PC-3 (cell line): ENCODE measurements around the gene LMBR1. TPM values are rescaled to one million over a fixed set of nuclear protein-coding genes. Genes with fewer than 3 reads are reported as not detected.

Experiments used
- ATAC-seq: fragments of 200-7000 bp; cut with Tn5 transposase; 2 replicates; pipeline ENCODE4 v1.9.1; 2020; ENCODE audit warnings: mild to moderate bottlenecking, moderate library complexity
- Bru-seq: library from RNA; stranded (reverse); fragments of 400-500 nt; gene quantifications from one replicate; lab custom pipeline; 2021; lab: Mats Ljungman, UMichigan
- BruChase-seq, 2 experiments: library from RNA; stranded (reverse); fragments of 400-500 nt; gene quantifications; one replicate each; lab custom pipeline; 2021; lab: Mats Ljungman, UMichigan
- BruUV-seq: library from RNA; stranded (reverse); fragments of 400-500 nt; replicated peaks from 2 replicates; lab custom pipeline; 2021; lab: Mats Ljungman, UMichigan
- CTCF ChIA-PET: fragments of 300-600 bp; sonication (Branson Sonifier 250); formaldehyde crosslinking; loops from one replicate; lab custom pipeline; 2022; ENCODE audit warnings: antibody characterized with exemption; lab: Charles Lee
- POLR2A ChIA-PET: fragments of 300-600 bp; sonication (Branson Sonifier 250); formaldehyde crosslinking; loops from one replicate; lab custom pipeline; 2022; ENCODE audit warnings: antibody characterized with exemption; ENCODE audit not compliant: unreplicated experiment; lab: Charles Lee
- DNase-seq: peaks from one replicate; pipeline ENCODE4 v3.0.0-alpha.2; 2015
- H2AFZ ChIP-seq: fragments of 300-600 bp; sonication (generic); 2 replicates; pipeline ENCODE4 v1.6.0; 2016; ENCODE audit warnings: antibody characterized with exemption, low read length
- H3F3A ChIP-seq: fragments of 300-600 bp; sonication (generic); one replicate; pipeline ENCODE4 v1.6.0; 2017; ENCODE audit warnings: antibody characterized with exemption, low read length, control low read depth, mild to moderate bottlenecking; ENCODE audit not compliant: unreplicated experiment
- H3K27ac ChIP-seq: fragments of 300-600 bp; sonication (generic); 2 replicates; pipeline ENCODE4 v1.5.1; 2016; ENCODE audit warnings: mild to moderate bottlenecking, low read length
- H3K27me3 ChIP-seq: fragments of 300-600 bp; sonication (generic); 2 replicates; pipeline ENCODE4 v1.6.1; 2016; ENCODE audit warnings: low read length, mixed read lengths
- H3K36me3 ChIP-seq: fragments of 300-600 bp; sonication (generic); 2 replicates; pipeline ENCODE4 v1.6.1; 2016; ENCODE audit warnings: low read depth, mixed run types, low read length, mixed read lengths
- H3K4me1 ChIP-seq: fragments of 300-600 bp; sonication (generic); 2 replicates; pipeline ENCODE4 v1.5.1; 2016; ENCODE audit warnings: low read length; ENCODE audit not compliant: insufficient read depth
- H3K4me2 ChIP-seq: fragments of 300-600 bp; sonication (generic); 2 replicates; pipeline ENCODE4 v1.6.0; 2016; ENCODE audit warnings: low read length
- H3K4me3 ChIP-seq: fragments of 300-600 bp; sonication (generic); 2 replicates; pipeline ENCODE4 v1.5.1; 2016; ENCODE audit warnings: mild to moderate bottlenecking, low read length, mixed read lengths
- H3K79me2 ChIP-seq: fragments of 300-600 bp; sonication (generic); 2 replicates; pipeline ENCODE4 v1.6.1; 2017; ENCODE audit warnings: low read length, mixed read lengths
- H3K9ac ChIP-seq: fragments of 300-600 bp; sonication (generic); 2 replicates; pipeline ENCODE4 v1.6.0; 2016; ENCODE audit warnings: mild to moderate bottlenecking, low read length
- H3K9me2 ChIP-seq: fragments of 300-600 bp; sonication (generic); replicated peaks from 2 replicates; pipeline ENCODE4 v1.6.1; 2016; ENCODE audit warnings: mixed run types, low read length, mixed read lengths
- H3K9me3 ChIP-seq: fragments of 300-600 bp; sonication (generic); 2 replicates; pipeline ENCODE4 v1.6.1; 2016; ENCODE audit warnings: low read length, mixed read lengths
- H4K20me1 ChIP-seq: fragments of 300-600 bp; sonication (generic); 2 replicates; pipeline ENCODE4 v1.6.1; 2016; ENCODE audit warnings: low read length, mixed read lengths
- CTCF ChIP-seq: fragments of 300-600 bp; sonication (generic); conservative IDR thresholded peaks from 2 replicates; pipeline ENCODE4 v1.5.1; 2017; ENCODE audit warnings: antibody characterized with exemption, low read depth, mild to moderate bottlenecking, low read length
- EZH2 ChIP-seq: fragments of 300-600 bp; sonication (generic); IDR thresholded peaks from one replicate; pipeline ENCODE4 v1.6.1; 2017; ENCODE audit warnings: antibody characterized with exemption, mild to moderate bottlenecking, low read length; ENCODE audit not compliant: unreplicated experiment
- EZH2phosphoT487 ChIP-seq: fragments of 300-600 bp; sonication (generic); IDR thresholded peaks from 2 replicates; pipeline ENCODE4 v1.6.1; 2018; ENCODE audit warnings: mild to moderate bottlenecking, antibody characterized with exemption, low read length, borderline replicate concordance
- intact Hi-C: fragments of 100-400 bp; cut with micrococcal nuclease; formaldehyde crosslinking; loops from 2 replicates; pipeline ENCODE4 v1.9.0; 2023
- long read RNA-seq: library from polyadenylated mRNA; unstranded; transcript quantifications from one replicate; pipeline ENCODE4 v2.0.0, GENCODE V29; 2021; ENCODE audit not compliant: unreplicated experiment
- total RNA-seq: library from RNA; depleted of rRNA; stranded (reverse); fragments of >200 nt; gene quantifications from 2 replicates; pipeline ENCODE4 v1.2.3, GENCODE V29; 2014; rRNA removed

LMBR1 gene
- total RNA-seq, result 61.7 and 63.9 TPM in 2 replicates
- Bru-seq, nascent RNA, result percentile 84 among the genes with signal in this experiment
- BruChase-seq, experiment 1, labeled RNA remaining after a 6-hour chase, result percentile 74 among the genes with signal in this experiment
- BruChase-seq, experiment 2, labeled RNA remaining after a 2-hour chase, result percentile 84 among the genes with signal in this experiment
- long read RNA-seq, full-length matches to known transcripts, result 54 of 108 reads
- long read RNA-seq, partial matches to known transcripts, result 19 of 108 reads
- long read RNA-seq, other reads (novel, unspliced or antisense), result 35 of 108 reads

- intact Hi-C loops, result loop anchor here (5.0 kb wide), 2 partner anchors 46 to 244 kb away; partner anchors contain the start of gene UBE3C
- ChIA-PET CTCF (interaction anchor here (0.6 to 1.0 kb wide), 3 partner anchors 14 to 147 kb away, joined by 5 to 9 read pairs (median 5); no protein-coding TSS in a partner anchor), POLR2A (interaction anchor here (0.6 to 0.7 kb wide), 3 partner anchors 136 to 709 kb away, joined by 3 to 10 read pairs (median 8); no protein-coding TSS in a partner anchor)
- Histone ChIP-seq H3F3A (no peaks in the 10 kb centered on the region), H3K9ac (peak within 1 kb of the TSS; percentile 82), H3K4me2 (peak within 1 kb of the TSS; percentile 97), H3K4me1 (peaks cover 4% of the 10 kb centered on the region; the same call in 1 of the 2 replicates), H2AFZ (peak within 1 kb of the TSS; percentile 80), H3K79me2 (peaks cover 40% of the 10 kb centered on the region), H3K27me3 (no peaks in the 10 kb centered on the region), H3K36me3 (no peaks in the 10 kb centered on the region), H3K27ac (peak within 1 kb of the TSS; percentile 48), H3K9me3 (no peaks in the 10 kb centered on the region), H3K4me3 (peak within 1 kb of the TSS; percentile 96), H3K9me2 (no peaks in the 10 kb centered on the region), H4K20me1 (peaks cover 7% of the 10 kb centered on the region; the same call in 1 of the 2 replicates)
- ATAC-seq (peak; percentile 85), DNase-seq (peak; percentile 90)
- TF ChIP-seq CTCF, result peak; percentile 25; the same call in 1 of the 2 replicates
- TF ChIP-seq EZH2phosphoT487, result no peak
- no TSS peak for BruUV-seq
These were observed at the start of gene LMBR1 for GRCh38 chr7:156892821-156893706. Gene LMBR1 (minus strand): TSS chr7:156893183. CDS start chr7:156892993, 190 bp downstream.

GRCh38 chr7:156942708-156943090 is 49.7 kb upstream of the LMBR1 start:
- Histone ChIP-seq H3K9me2 (no peaks in the 10 kb centered on the region), H3K27ac (no peak overlapping the region), H3K36me3 (no peaks in the 10 kb centered on the region), H3K9me3 (no peaks in the 10 kb centered on the region), H3K27me3 (no peaks in the 10 kb centered on the region), H3K4me2 (no peak overlapping the region), H2AFZ (no peak overlapping the region), H4K20me1 (no peaks in the 10 kb centered on the region), H3K9ac (no peak overlapping the region), H3F3A (no peaks in the 10 kb centered on the region), H3K4me3 (no peak overlapping the region), H3K79me2 (no peaks in the 10 kb centered on the region), H3K4me1 (no peaks in the 10 kb centered on the region; the same call in 1 of the 2 replicates)
- ChIA-PET POLR2A (no interaction called here), CTCF (no interaction called here)
- intact Hi-C loops, result no loop called here
- ATAC-seq (no peak), DNase-seq (no peak)
- TF ChIP-seq CTCF, result no peak
- TF ChIP-seq EZH2, result no peak
- TF ChIP-seq EZH2phosphoT487, result no peak
- BruUV-seq, result no TSS peak
